PC-9 (cell line): ENCODE results near the gene COMT.

ENCODE experiments used
- CTCF ChIP-seq: fragments of 200-600 bp; sonication (generic); conservative IDR thresholded peaks from 2 replicates; pipeline ENCODE4 v1.6.1; 2017; ENCODE audit warnings: mixed run types, antibody characterized with exemption, mild to moderate bottlenecking, moderate library complexity
- EZH2 ChIP-seq: fragments of 200-600 bp; sonication (generic); IDR thresholded peaks from 2 replicates; pipeline ENCODE4 v1.8.0; 2017; ENCODE audit warnings: antibody characterized with exemption, low read depth

- TF ChIP-seq CTCF (no peak), EZH2 (no peak)
Observed at GRCh38 chr22:19916006-19916405, 25.6 kb upstream of the COMT start.
